Inferior parietal cortex (tissue), 1 donor: ENCODE data around the gene BANP.
"Not testable (repeated sequence)": the region's sequence is repeated elsewhere in the genome, so short reads cannot be mapped to it uniquely, and the experiment has no call there.

Source experiments
- DNase-seq: peaks from one replicate; pipeline ENCODE4 v3.0.0-alpha.2; 2016; ENCODE audit errors: extremely low spot score

BANP gene

DNA sequence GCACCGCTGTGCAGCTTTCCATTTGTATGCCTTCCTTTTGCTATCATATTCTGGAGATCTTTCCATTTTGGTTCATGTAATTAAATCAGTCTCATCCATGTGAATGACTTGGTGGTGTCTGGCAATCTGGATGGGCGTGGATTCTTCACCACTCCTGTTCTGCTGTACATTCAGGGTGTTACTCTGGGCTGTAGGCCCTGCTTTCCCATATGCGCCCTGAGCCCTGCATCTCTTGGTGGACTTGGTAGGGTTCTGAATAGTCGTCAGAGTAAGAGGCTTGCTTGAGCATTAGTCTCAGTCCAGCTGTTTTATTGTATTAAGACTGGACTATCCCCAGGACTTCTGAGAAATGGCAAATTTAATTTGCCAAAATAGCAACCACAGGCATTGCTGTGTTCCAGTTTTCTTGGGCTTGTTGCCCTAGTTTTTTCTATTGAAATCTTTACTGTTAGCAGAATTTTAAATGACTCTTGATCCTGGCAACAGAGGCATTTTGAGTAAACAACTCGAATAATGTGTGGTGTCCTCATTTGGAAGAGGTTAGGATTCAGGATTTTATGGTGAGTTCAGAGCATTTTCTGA, 14.9 kb downstream of the BANP start:
- DNase-seq: no peak

DNA sequence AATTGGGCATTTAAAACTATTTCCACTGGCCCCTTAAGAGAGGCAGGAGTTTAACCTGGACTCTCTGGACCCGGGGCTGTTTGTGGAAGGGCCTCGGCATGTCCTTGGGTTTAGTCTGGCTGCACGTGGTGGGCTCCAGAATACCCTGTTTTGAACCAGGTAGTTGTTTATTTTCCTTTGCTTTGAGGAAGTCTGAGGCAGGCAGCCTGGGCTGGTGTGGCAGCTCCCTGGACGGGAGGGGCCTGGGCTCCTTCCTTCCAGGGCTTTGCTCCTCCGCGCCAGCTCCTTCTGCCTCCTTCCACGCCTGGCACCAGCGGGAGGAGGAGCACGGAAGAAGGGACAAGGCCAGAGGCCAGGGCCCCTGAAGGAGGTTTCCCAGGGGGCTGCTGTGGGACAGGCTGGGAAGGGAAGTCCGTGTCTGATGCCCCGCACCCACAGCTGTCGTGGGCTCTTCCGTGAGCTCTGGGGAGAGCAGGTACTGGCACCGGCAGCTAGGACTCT, 15.5 kb downstream of the BANP start:
- DNase-seq: no peak

DNA sequence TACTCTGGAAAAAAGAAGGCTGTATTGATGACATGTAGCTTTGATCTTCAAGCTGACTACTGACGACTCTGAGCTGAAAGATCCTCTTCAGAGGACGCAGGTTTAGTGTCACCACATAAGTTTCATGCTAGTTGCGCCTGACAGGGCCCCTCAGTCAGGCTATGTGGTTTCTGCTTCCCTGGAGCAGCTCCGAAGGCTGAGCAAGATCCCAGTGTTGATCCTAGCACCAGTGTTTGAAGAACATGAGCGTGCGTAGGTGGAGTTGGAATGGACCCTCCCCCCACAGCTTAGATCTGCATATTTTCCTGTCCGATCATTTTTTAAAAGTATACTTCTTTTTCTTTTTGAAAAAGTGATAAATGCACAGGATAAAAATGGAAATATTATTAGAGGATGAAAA, 17.3 kb downstream of the BANP start:
- DNase-seq: no peak

DNA sequence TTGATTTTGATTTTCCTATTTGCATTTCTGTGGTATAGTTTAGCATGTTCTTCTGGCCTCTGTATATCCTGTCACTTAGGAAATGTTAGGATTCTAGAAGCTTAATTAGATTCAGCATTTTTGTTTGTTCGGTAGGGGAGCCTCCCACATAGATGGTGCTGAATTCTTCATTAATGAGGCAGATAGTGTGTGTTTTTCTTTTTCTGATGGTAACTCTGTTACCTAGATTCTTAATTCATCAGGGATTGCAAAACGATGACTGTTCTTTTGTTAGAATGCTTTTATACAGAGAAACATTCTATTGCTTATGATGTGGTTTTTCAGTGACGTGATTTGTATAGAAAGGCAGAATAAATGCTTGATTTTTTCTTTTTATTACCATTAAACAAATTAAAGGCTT, 19.0 kb downstream of the BANP start:
- DNase-seq: no peak

DNA sequence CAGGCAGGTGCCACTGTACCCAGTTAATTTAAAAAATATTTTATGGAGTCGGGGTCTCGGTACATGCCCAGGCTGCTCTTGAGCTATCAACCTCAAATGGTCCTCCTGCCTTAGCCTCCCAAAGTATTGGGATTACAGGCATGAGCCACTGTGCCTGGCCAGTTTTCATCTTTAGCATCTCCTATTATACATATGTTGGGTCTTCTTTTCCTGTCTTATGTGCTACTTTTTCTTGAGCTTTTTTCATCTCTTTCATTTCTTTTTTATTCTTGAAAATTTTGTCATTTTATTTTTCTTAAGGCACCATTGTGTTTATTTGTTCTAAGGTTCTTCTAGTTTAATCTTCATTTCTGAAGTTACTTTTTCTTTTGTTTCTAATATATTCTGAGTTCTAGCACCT, 20.7 kb downstream of the BANP start:
- DNase-seq: no peak

DNA sequence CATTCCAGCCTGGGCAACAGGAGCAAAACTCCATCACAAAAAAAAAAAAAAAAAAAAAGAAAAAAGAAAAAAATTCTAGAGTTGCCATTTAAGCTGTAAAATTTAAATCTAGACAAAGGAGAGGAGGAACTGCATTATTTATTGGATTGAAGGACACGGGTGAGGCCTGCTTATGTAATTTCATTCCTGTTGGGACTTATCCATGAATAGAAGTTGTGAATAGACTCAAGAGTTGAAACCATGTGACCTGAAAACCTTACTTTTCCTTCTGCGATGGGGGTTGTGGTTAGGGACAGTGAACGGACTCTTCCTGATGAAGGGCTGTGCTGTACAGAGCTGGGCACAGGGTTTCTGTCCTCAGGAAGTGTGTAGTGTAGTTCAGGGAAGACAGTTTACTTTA, 22.5 kb downstream of the BANP start:
- DNase-seq: no peak

DNA sequence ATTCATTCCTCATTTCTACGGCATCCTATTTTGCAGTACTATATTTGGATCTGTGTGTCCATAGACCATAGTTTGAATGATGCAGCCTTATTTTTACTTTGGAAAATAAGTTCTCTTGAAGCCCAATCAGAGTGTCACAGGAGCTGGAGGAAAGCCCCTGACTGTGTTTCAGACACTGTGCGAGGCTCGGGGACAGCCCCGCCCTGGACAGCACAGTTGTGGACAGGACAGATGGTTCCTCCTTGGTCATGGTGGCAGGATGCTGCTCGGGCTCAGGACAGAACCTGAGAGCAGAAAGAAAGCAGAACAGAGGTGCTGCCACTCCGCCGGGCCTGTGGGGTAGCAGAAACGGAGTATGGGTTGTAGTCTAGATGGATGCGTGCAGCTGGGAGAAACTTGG, 22.9 kb downstream of the BANP start:
- no peak for DNase-seq

DNA sequence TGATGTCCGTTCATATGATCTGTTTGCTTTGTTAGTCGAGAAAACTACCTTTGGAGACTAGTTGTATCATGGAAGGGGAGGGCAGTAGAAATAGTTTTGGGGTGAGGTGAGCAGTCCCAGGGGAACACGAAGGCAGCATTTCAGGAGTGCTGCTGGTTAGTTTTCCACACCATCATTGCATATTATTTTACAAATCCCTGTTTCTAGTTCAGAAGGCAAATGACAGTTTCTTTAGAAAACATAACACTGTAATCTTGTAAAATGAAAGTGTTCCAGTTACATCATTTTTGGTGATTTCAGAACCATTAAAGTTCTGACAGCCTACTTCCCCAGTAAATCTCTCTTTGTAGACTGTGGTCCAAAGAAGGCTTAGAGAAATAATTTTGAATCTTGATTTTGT, 25.4 kb downstream of the BANP start:
- no peak for DNase-seq

DNA sequence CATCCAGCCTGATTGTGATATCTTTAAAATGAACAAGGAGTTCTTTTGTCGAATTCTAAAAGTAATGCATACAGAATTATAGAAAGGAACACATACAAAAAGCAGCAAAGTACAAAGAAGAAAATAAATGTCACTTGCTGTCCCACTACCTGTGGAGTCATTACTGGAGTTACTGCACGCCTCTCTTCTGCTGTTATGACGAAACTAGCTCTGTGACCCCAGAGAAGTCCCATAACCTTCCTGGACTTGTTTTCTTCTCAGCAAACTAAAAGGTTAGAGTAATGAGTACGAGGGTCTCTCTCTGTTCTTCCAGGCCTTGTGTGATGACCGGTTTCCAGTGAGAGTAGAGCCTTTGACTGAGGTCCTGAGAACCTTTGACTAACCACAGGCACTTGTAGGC, 26.9 kb downstream of the BANP start:
- DNase-seq: no peak

DNA sequence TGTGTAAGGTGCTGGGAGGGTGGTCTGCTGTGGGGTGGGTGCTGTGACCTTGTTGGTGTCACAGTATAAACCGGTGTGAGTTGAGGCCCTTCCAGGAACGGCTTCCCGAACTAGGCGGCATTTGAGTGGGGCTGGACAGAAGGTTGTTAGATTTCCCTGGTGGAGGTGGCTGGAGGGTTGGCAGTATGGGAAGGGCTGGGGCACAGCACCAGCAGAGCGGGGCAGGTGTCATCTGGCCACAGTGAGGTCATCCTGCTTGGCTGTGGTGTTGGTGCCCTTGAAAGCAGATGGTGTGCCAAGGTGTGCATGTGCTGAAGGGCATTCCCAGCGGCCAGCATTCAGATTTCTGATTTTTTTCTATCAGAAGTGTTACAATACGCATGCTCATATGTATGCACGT, 28.1 kb downstream of the BANP start:
- no peak for DNase-seq

DNA sequence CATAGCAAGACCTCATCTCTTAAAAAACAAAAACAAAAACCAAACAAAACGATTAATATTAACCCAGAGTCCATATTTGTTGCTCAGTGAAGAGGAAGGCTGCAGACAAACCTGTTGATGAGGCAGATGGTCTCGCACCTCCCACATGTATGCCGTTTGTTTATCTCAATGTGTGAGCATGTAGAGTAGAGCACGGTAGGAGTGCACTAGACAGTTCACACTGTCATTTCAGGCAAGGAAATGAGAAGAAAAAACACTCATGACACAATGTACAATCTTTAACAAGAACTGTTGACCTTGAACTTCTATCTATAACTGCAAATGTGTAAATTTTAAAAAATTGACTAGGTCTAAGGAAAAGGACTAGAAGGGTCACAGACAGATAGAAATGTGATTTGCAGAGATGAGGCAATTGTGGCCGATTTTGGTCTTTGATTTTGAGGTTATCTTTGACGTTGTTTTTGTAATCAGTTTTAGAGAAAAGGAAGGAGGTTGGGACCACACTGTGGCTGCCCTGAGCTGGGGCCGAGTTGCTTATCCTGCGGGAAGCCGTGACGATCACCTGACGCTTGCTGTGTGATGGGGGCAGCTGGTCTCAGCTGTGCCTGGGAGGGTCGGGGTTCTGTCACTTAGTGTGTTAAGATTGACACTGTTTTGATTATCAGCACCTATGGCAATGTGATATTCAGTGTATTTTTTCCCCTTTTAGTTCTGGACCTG, 28.8 kb downstream of the BANP start:
- not testable (repeated sequence) for DNase-seq

DNA sequence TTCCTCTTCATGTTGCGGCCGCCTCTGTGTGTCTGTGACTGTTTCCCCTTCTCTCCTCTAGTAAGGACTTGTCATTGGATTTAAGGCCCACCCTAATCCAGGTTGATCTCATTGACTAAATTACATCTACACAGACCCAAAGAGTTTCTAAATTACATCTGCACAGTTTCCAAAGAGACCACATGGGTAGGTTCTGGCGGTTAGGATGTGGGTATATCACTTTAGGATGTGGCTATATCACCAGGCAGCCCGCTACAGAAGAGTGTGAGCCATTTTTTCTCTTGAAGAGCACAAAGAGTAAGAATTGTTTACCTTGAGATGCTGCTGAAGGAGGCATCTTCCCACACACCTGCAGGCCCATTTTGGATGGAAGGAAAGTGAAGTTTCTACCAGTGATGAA, 30.1 kb downstream of the BANP start:
- DNase-seq: not testable (repeated sequence)

DNA sequence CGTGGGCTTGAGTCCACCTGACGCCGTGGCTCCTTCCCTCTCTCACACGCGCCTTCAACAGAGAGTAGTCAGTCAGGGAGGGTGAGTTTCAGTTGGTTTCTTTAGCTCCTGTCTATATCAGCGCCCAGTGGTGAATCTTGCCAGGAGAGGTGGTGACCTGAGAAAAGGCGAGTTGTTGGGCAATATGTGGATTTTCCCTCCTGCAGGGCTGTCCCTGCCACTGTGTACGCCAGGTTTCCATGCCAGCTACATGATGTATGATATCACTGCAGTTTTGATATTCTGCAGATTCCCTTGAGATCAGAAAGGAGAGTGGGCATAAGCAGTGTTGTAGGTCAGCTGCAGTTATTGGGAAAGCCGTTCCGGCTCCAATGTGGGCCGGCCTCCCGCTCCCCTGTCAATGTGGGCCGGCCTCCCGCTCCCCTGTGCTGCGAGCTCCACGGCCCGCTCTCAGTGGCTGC, 31.4 kb downstream of the BANP start:
- no peak for DNase-seq

DNA sequence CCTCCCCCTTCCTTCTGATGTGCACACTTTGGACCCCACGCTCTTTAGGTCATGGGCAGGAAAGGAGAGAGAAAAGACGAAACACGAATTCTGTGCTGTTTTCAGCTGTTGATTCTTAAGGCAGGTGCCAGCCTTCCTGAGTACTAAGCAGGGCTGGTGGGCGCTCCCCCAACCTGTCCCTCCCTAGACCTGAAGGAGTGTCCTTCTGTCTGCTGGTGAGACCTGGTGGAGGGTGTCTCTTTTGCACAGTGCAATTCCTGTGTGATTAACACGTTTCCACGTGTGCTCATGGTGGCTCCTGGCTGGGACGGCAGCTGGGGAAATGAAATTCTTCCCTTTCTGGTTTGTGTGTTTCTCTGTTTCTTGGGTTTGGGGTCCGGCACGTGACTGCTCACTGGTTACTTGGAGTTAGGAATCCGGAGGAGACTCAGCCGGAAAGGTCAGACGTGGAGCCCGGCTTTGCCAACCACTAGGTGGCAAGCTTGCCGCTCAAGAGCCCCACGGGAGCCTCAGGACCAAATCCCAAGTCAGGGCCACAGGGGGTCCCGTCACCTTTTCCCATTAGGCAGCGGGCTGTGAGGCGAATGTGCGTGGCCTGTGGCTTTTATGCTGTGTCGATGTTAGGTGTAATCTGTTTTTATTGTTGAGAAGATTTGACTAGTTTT, 32.0 kb downstream of the BANP start:
- not testable (repeated sequence) for DNase-seq

DNA sequence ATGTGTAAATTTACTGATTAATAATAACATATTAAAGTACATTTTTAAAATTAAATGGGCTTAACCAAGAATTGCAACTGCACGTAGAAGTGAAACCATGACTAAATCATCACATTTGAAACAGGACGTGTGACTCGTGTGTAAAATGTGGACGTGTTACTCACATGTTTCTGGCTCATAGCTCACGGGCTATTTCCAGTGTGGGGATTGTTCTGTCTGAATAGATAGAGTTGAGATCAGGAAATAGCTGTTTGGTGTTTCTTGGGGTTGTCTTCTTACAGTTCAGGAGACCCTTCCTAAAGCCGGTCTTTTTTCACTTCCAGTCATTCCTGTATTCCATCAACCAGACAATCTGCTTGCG, 32.5 kb downstream of the BANP start:
- DNase-seq: not testable (repeated sequence)

DNA sequence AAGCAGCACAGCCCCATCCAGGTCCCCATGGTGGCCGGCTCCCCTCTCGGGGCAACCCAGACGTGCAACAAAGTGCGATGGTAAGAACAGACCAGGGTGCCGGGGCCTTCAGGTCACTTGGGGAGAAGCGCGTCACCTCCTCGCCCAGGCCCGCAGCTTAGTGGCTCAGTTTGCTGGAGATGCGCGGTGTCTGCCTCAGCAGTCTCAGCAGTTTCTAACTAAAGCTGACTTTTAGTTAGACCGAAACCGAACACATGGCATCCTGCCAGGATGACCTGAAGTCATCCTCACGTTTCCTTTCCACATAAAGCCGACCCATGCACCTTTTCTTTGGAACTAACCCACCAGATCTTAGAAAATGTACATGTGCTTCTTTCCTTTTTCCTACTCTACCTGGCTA, 32.9 kb downstream of the BANP start:
- DNase-seq: not testable (repeated sequence)

DNA sequence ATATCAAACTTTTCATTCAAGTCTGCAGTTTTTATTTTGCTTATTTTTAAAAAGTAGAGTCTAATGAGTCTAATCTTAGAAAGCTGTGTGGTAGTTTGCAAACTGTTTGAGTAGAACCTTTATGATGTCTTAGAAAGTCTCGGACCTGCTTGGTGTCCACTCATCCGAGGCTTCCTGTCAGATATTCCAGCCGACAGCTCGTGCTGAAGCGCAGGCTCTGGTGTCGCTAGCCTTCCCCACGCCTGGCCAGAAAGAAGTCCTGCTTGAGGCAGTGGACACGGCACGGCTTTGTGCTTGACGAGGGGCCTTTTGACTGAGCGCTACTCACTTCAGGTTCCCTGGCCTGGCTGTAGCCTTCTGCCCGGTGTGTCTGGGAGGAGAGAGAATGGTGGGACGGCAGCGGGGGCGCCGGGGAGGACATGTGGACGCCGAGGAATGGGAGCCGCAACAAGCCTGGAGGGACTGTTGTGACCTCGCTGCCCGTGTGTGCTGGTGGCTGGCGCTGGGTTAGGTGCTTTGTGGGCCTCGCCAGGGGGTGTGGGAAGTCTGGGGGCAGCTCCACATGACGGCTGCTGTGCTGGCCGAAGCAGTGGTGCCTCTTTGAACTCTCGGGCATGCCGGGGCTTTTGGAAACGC, 33.5 kb downstream of the BANP start:
- no peak for DNase-seq

DNA sequence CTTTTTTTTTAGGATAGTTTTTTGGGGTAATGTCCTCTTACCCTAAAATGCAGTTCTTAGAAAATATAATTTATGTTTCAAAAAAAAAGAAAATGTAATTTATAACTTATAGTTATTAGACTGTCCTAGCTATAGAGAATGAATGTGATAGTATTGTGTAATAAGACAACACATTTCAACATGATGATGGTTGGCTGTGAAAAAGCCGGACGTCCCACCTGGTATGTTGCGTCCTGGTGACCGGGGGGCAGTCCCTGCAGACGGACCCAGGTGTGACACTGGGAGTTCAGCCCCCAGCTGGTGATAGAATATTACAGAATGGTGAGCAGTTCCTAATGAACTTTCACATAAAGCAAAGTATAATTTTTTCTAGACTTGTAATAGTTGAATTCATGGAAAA, 34.3 kb downstream of the BANP start:
- DNase-seq: not testable (repeated sequence)

DNA sequence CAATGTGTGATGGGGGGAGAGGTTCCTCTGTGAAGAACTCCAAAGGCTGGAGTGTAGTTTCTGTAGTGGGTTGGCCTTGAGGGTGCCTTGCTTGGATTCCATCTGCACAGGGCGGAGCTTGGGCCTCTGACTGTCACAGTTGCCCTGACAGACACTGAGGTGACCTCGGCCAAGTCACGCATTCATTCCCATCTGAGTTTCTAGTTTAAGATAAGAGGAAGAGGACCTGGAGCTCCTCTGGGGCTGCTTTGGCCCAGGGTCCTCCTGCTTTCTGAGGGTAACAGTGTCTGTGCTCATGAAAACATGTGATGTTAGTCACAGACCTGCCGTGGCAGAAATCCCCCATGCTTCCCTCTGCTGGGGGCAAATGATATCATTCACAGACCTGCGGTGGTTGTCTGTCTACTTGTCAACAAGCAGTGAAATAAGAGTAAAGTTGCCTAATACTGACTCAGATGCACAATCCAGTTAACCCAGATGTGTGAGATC, 35.2 kb downstream of the BANP start:
- not testable (repeated sequence) for DNase-seq

DNA sequence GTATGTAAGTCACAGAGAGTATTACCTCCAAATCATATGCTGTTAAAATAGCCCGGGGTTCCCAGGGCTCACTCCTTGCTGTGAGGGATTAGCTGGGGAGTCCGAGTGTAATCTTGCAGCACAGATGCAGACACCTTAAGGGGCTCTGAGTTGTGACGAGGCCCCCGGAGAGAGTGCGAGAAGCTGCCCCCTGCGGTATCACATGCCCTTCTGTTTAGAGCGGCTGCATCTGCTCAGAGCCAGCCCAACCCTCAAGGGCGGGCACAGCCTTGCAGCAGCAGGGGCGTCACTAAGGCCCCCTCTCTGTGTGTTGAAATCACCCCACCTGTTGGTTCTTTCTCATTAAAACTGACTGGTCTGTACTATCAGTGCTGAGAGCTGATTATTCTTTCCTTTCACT, 37.4 kb downstream of the BANP start:
- not testable (repeated sequence) for DNase-seq

DNA sequence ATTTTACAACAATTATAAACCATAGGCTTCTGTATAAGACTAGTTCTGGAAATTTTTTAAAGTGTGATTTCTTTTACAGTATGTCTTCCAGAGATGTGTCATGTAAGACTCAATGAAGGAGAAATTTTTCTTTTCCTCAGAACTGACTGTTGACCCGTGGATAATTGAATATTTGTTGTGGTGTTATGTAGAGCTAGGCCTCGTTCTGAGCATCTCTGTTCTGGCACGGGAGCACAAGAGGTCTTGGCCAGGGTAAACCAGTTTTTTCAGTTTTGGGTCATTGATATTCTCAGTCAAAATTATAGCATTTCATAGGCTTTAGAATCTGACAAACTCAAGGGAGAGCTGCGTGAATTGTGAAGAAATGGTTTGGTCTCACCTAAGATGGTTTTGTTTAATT, 39.0 kb downstream of the BANP start:
- not testable (repeated sequence) for DNase-seq

DNA sequence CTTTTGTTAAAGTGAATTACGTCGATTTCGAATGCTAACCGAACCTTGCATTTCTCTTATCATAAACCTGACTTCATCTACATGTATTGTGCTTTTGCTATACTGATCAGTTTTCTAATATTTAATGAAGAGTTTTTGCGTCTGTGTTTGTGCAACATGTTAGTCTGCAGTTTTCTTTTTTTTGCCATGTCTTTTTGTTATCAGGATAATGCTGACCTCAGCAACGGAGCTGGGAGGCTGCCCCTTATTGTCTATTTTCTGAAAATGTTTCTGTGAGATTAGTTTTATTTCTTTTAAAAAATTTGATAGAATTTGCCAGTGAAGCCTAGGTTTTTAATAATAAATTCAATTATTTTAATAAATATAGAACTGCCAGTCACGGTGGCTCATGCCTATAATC, 40.9 kb downstream of the BANP start:
- DNase-seq: not testable (repeated sequence)
